Suprapubic skin (tissue), 4 donors: ENCODE measurements around the gene ANKRD36.
"Not testable (repeated sequence)": the region's sequence is repeated elsewhere in the genome, so short reads cannot be mapped to it uniquely, and the experiment has no call there.

Source experiments
- CTCF ChIP-seq, 2 donors: fragments of 200-600 bp in 1 of 2; fragments of 450-650 bp in 1 of 2; sonication (generic) in 1 of 2; IDR thresholded peaks; one replicate each; pipeline ENCODE4 v1.5.1; 2016 to 2019; ENCODE audit warnings: antibody characterized with exemption in 2 of 2, mild to moderate bottlenecking in 1 of 2, moderate library complexity in 1 of 2
- EP300 ChIP-seq: sonication (generic); formaldehyde crosslinking; IDR thresholded peaks from one replicate; pipeline ENCODE4 v1.6.1; 2017; ENCODE audit warnings: antibody characterized with exemption
- POLR2AphosphoS5 ChIP-seq, 3 donors: sonication (generic); formaldehyde crosslinking; IDR thresholded peaks; one replicate each; pipeline ENCODE4 v1.6.1; 2017; ENCODE audit warnings: antibody characterized with exemption in 3 of 3

- TF ChIP-seq CTCF (IDR thresholded peaks at IDR 0.05); EP300; POLR2AphosphoS5 (IDR thresholded peaks at IDR 0.05): not testable (repeated sequence)
Measured at GRCh38 chr2:97082206-97082605, 30.7 kb upstream of the ANKRD36 start.
